ENCODE data around the gene ERC1.

ERC1 gene

DNA sequence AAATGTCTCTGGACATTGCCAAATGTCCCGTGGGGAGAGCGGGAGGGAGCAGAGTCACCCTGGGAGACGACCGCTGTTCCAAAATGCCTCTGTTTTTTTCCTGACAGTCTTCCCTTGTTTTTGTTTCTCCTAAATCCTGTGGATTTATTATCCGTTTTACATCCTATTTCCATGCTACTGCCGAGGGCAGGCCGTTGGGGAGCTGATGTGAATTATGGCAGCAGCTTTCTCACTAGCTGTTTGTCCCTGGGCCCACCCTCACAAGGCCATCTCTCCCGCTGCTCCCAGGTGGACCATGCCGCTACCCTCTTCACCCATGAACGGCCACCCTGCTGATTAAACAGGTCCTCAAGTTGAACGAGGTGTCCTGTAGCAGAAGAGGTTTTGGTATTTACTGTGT lies 548.1 kb downstream of the ERC1 start:
- DNase-seq (ENCODE audit: low read depth): no peak

DNA sequence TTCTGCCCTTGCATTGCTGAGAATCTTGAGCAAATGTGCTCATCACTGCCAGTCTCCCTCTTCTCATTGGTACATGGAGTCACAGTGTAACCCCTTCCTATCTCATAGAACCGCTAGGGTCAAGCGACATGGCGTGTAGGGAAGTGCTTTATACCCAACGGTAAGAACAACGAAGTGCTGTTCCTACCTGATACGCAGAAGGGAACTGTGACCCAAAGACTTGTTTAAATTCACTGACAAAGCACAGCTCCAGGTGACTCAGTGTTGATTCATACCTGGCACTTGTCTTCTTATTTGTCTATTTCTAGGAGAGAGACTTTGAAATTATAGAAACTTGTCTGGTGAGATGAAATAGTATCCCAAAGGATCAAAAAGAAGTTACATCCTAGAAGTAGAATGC lies 549.7 kb downstream of the ERC1 start:
- DNase-seq (ENCODE audit: low read depth): no peak

DNA sequence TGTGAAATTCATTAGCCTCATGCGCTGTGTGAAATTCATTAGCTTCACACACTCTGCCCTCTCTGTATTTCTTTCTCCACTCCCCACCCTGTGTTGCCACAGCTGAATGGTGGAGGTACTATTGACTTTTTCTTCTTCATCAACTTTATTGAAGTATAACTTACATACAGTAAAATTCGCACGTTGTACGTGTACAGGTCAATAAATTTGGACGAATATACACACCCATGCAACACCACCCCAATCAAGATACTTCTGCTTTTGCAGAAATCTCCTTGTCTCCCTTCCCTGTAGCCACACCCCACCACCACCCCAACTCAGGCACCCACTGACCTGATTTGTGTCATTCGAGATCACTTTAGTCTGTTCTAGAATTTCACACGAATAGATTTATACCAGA lies 551.6 kb downstream of the ERC1 start:
- no peak for DNase-seq (ENCODE audit: low read depth)

DNA sequence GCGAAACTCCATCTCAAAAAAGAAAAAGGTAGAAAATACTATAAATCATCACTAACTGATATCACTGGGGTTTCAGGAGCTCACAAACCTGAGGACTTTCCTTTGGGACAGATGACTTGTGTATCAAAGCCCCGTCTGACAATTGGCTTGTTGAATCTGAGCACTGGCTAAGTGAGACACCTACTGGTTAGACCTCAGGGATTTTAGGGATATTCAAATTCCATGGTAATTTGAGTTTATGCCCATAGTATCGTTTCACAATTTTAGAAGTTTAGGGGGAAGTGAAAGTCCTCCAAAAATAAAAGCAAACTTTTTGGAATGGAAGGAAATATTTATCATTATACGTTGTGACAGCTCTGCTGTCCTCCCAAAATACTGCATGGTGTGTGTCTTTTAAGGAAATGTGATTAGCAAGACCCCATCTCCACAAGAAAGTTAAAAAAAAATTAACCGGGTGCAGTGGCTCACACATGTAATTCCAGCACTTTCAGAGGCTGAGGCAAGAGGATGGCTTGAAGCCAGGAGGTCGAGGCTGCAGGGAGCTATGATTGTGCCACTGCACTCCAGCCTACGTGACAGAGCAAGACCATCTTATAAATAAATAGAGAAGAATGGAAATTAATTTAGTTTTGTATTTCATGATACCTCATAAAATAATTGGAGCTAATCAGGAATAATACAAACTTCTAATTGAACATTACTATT lies 554.1 kb downstream of the ERC1 start:
- no peak for DNase-seq (ENCODE audit: low read depth)

Measured in stimulated activated CD8-positive, alpha-beta memory T cell treated with anti-CD3 and anti-CD28 coated beads, Interleukin-12 subunit alpha, Interleukin-12 subunit beta, amount 100 ng/mL, for 1 hour (primary cell).